Mesenchymal stem cell (in vitro differentiated cells and primary cell): ENCODE measurements around the gene RDH11.
"Not testable (repeated sequence)": the region's sequence is repeated elsewhere in the genome, so short reads cannot be mapped to it uniquely, and the experiment has no call there.

Experiments used
- DNase-seq: peaks from one replicate; pipeline ENCODE4 v3.0.0-alpha.2; 2013
- H2AFZ ChIP-seq: one replicate; pipeline ENCODE4 v1.6.1; 2013; ENCODE audit warnings: low read depth, mild to moderate bottlenecking, control low read depth, inconsistent platforms, low read length, moderate library complexity
- H2AK5ac ChIP-seq: 2 replicates; pipeline ENCODE4 v1.6.1; 2013; ENCODE audit warnings: low read length, moderate library complexity, mild to moderate bottlenecking, inconsistent platforms; ENCODE audit not compliant: severe bottlenecking
- H2BK120ac ChIP-seq: one replicate; pipeline ENCODE4 v1.6.1; 2013; ENCODE audit warnings: low read depth, mild to moderate bottlenecking, inconsistent platforms, low read length, moderate library complexity
- H2BK12ac ChIP-seq, 2 experiments: one replicate each; pipeline ENCODE4 v1.6.1; 2013; ENCODE audit warnings: inconsistent platforms in 2 of 2, low read length in 2 of 2, mild to moderate bottlenecking in 2 of 2, moderate library complexity in 2 of 2, control low read depth in 1 of 2
- H2BK15ac ChIP-seq: one replicate; pipeline ENCODE4 v1.6.1; 2013; ENCODE audit warnings: mild to moderate bottlenecking, low read depth, inconsistent platforms; ENCODE audit not compliant: poor library complexity, severe bottlenecking
- H2BK5ac ChIP-seq: 2 replicates; pipeline ENCODE4 v1.6.1; 2013; ENCODE audit warnings: low read depth, mild to moderate bottlenecking, low read length, control low read depth, inconsistent platforms; ENCODE audit not compliant: poor library complexity, severe bottlenecking
- H3K14ac ChIP-seq, 2 experiments: one replicate each; pipeline ENCODE4 v1.6.1; 2013; ENCODE audit warnings: inconsistent platforms in 2 of 2, low read length in 2 of 2, control low read depth in 1 of 2, mild to moderate bottlenecking in 1 of 2, moderate library complexity in 1 of 2
- H3K18ac ChIP-seq, 2 experiments: one replicate each; pipeline ENCODE4 v1.6.1; 2013; ENCODE audit warnings: inconsistent platforms in 2 of 2, low read length in 2 of 2, control low read depth in 1 of 2, low read depth in 1 of 2, mild to moderate bottlenecking in 1 of 2
- H3K23ac ChIP-seq, 2 experiments: one replicate each; pipeline ENCODE4 v1.6.1; 2013; ENCODE audit warnings: inconsistent platforms in 2 of 2, low read length in 2 of 2, mild to moderate bottlenecking in 2 of 2, moderate library complexity in 2 of 2, control low read depth in 1 of 2
- H3K27ac ChIP-seq: 2 replicates; pipeline ENCODE4 v1.5.1; 2013; ENCODE audit warnings: mild to moderate bottlenecking, moderate library complexity, low read length, control low read depth, inconsistent platforms; ENCODE audit not compliant: poor library complexity, severe bottlenecking
- H3K27me3 ChIP-seq, 2 experiments: 2 replicates each; pipeline versions ENCODE4 v1.6.1 to v1.7.0; 2013; ENCODE audit warnings: low read length in 2 of 2, mild to moderate bottlenecking in 2 of 2, moderate library complexity in 2 of 2, control low read depth in 1 of 2, inconsistent platforms in 1 of 2; ENCODE audit not compliant: control insufficient read depth in 1 of 2, insufficient read depth in 1 of 2
- H3K36me3 ChIP-seq, 2 experiments: 2 replicates each; pipeline versions ENCODE4 v1.6.1 to v1.7.0; 2013; ENCODE audit warnings: low read length in 2 of 2, control low read depth in 1 of 2, inconsistent platforms in 1 of 2, low read depth in 1 of 2, mild to moderate bottlenecking in 1 of 2; ENCODE audit not compliant: insufficient read depth in 2 of 2, control insufficient read depth in 1 of 2
- H3K4ac ChIP-seq, 2 experiments: one replicate each; pipeline ENCODE4 v1.6.1; 2013; ENCODE audit warnings: inconsistent platforms in 2 of 2, low read length in 2 of 2, mild to moderate bottlenecking in 2 of 2, moderate library complexity in 2 of 2, control low read depth in 1 of 2, low read depth in 1 of 2
- H3K4me1 ChIP-seq: 2 replicates; pipeline ENCODE4 v1.6.1; 2013; ENCODE audit warnings: low read depth, low read length, control low read depth; ENCODE audit not compliant: control insufficient read depth, insufficient read depth
- H3K4me2 ChIP-seq: 2 replicates; pipeline ENCODE4 v1.6.1; 2013; ENCODE audit warnings: low read length, mild to moderate bottlenecking, inconsistent platforms; ENCODE audit not compliant: poor library complexity, severe bottlenecking
- H3K4me3 ChIP-seq, 2 experiments: 2 replicates each; pipeline versions ENCODE4 v1.5.1 to v1.7.0; 2013; ENCODE audit warnings: low read length in 2 of 2, mild to moderate bottlenecking in 2 of 2, control low read depth in 1 of 2, low read depth in 1 of 2; ENCODE audit not compliant: insufficient read depth in 1 of 2
- H3K79me1 ChIP-seq: replicated peaks from 2 replicates; pipeline ENCODE4 v1.6.1; 2013; ENCODE audit warnings: mild to moderate bottlenecking, control low read depth, low read length, inconsistent platforms; ENCODE audit not compliant: poor library complexity, severe bottlenecking
- H3K9ac ChIP-seq: 2 replicates; pipeline ENCODE4 v1.7.0; 2013; ENCODE audit warnings: mild to moderate bottlenecking, low read length, moderate library complexity
- H3K9me3 ChIP-seq: 2 replicates; pipeline ENCODE4 v1.7.0; 2013; ENCODE audit warnings: mild to moderate bottlenecking, low read length; ENCODE audit not compliant: control insufficient read depth
- H4K8ac ChIP-seq: one replicate; pipeline ENCODE4 v1.6.1; 2013; ENCODE audit warnings: inconsistent platforms, mild to moderate bottlenecking, low read length, moderate library complexity
- H4K91ac ChIP-seq: one replicate; pipeline ENCODE4 v1.6.1; 2013; ENCODE audit warnings: mild to moderate bottlenecking, low read length, inconsistent platforms
- WGBS: methylation state at CpG from one replicate; pipeline ENCODE4 v1.1.7; 2013; ENCODE audit warnings: mixed read lengths; 5-methylcytosine and 5-hydroxymethylcytosine counted together

Gene RDH11

GRCh38 chr14:67717048-67717447 is 21.5 kb upstream of the RDH11 start:
- H3K18ac ChIP-seq = no peak overlapping the region
- H3K4me2 ChIP-seq = no peak overlapping the region
- no peaks in the 10 kb centered on the region for H3K4me1 ChIP-seq
- H3K4me3 ChIP-seq = no peak overlapping the region
- no peak for DNase-seq
- no peak overlapping the region for H2BK12ac ChIP-seq
- no peak overlapping the region for H3K9ac ChIP-seq
- no peak overlapping the region for H2BK5ac ChIP-seq
- H3K23ac ChIP-seq = no peak overlapping the region
- no peak overlapping the region for H4K8ac ChIP-seq
- H2AK5ac ChIP-seq = no peak overlapping the region
- WGBS = no CpG with 5 or more reads among the region's 1 CpG
- no peak overlapping the region for H2BK15ac ChIP-seq
- no peaks in the 10 kb centered on the region for H3K36me3 ChIP-seq
- H2AFZ ChIP-seq = no peak overlapping the region
- no peak overlapping the region for H4K91ac ChIP-seq
- H3K4ac ChIP-seq = no peak overlapping the region
- no peaks in the 10 kb centered on the region for H3K79me1 ChIP-seq
- no peak overlapping the region for H3K27ac ChIP-seq
- H2BK120ac ChIP-seq = no peak overlapping the region
- H3K14ac ChIP-seq = no peak overlapping the region
- H3K27me3 ChIP-seq = peaks cover 11 to 23% of the 10 kb centered on the region in 2 experiments
- H3K9me3 ChIP-seq = no peaks in the 10 kb centered on the region

- Histone ChIP-seq H3K14ac (no peak overlapping the region), H3K4me1 (no peaks in the 10 kb centered on the region), H3K9ac (no peak overlapping the region), H2BK120ac (no peak overlapping the region), H2BK12ac (no peak overlapping the region), H2AK5ac (no peak overlapping the region), H4K91ac (no peak overlapping the region), H3K18ac (no peak overlapping the region), H2BK5ac (no peak overlapping the region), H3K79me1 (no peaks in the 10 kb centered on the region), H3K9me3 (no peaks in the 10 kb centered on the region), H3K23ac (no peak overlapping the region), H2AFZ (no peak overlapping the region), H4K8ac (no peak overlapping the region), H3K27ac (no peak overlapping the region), H2BK15ac (no peak overlapping the region), H3K4me3 (no peak overlapping the region), H3K4me2 (no peak overlapping the region), H3K36me3 (no peaks in the 10 kb centered on the region), H3K27me3 (no peaks in the 10 kb centered on the region), H3K4ac (no peak overlapping the region)
- DNase-seq = no peak
- 67% methylated on average over 1 of the region's 2 CpGs for WGBS
These were observed 14.6 kb upstream of the RDH11 start for GRCh38 chr14:67710209-67710608.

- not testable (repeated sequence) for DNase-seq, H3K4me1 ChIP-seq, H3K14ac ChIP-seq, H2BK120ac ChIP-seq, H3K27me3 ChIP-seq, H4K91ac ChIP-seq, H3K9me3 ChIP-seq, H3K4me2 ChIP-seq, H3K4me3 ChIP-seq, H2BK12ac ChIP-seq, H2BK5ac ChIP-seq, H2BK15ac ChIP-seq, H3K36me3 ChIP-seq, H3K27ac ChIP-seq, H4K8ac ChIP-seq, H3K23ac ChIP-seq, H3K79me1 ChIP-seq, H3K9ac ChIP-seq, H3K18ac ChIP-seq, H2AFZ ChIP-seq, H3K4ac ChIP-seq, H2AK5ac ChIP-seq
- WGBS = 65% methylated on average over 1 of the region's 1 CpG
These were observed 14.2 kb upstream of the RDH11 start for GRCh38 chr14:67709796-67710195.

DNA sequence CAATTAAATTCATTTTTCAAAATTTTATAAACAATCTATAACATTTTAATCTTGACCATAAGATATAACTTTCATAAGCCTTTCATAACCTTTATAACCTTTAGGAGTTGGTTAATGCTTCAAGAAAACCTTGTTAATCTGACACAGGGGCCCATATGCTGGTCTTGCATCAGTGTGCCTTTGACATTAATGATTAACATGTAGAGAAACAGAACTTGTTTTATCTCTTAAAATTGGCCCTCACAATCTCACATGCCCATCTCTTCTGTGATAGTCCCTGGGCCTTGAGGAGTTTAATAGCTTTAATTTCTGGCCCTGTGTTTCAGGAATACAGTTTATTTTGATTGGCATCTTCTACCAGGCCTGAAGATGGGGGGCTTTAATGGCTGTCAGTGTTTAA is 13.8 kb upstream of the RDH11 start:
- not testable (repeated sequence) for H2BK120ac ChIP-seq, H3K23ac ChIP-seq, H3K4me1 ChIP-seq, H4K8ac ChIP-seq, H4K91ac ChIP-seq, H3K9me3 ChIP-seq, H3K9ac ChIP-seq, DNase-seq, H2BK5ac ChIP-seq, H2BK12ac ChIP-seq, H3K4me2 ChIP-seq, H3K14ac ChIP-seq, H3K79me1 ChIP-seq, H2AFZ ChIP-seq, H3K27me3 ChIP-seq, H3K27ac ChIP-seq, H3K4ac ChIP-seq, H2BK15ac ChIP-seq, H3K18ac ChIP-seq, H3K4me3 ChIP-seq, H3K36me3 ChIP-seq, H2AK5ac ChIP-seq
